HepG2 (cell line): ENCODE results near the gene PGK2.

Experiments
- CHCHD3 ChIP-seq: sonication (generic); formaldehyde crosslinking; IDR thresholded peaks from 2 replicates; pipeline ENCODE4 v1.8.0; 2022; ENCODE audit warnings: mild to moderate bottlenecking, missing genetic modification reagents, moderate library complexity
- JUND ChIP-seq: sonication (generic); formaldehyde crosslinking; IDR thresholded peaks from 2 replicates; pipeline ENCODE4 v1.8.0; 2022; ENCODE audit warnings: mild to moderate bottlenecking, missing genetic modification reagents
- PHF8 ChIP-seq: sonication (generic); formaldehyde crosslinking; IDR thresholded peaks from 2 replicates; pipeline ENCODE4 v1.5.0; 2020; ENCODE audit warnings: missing genetic modification reagents
- POLR2A ChIP-seq, 2 experiments: IDR thresholded peaks; 2 replicates each; pipeline ENCODE4 v1.6.1; 2011; ENCODE audit warnings: low read depth in 2 of 2, low read length in 2 of 2, mild to moderate bottlenecking in 1 of 2, moderate library complexity in 1 of 2; ENCODE audit not compliant: insufficient read depth in 1 of 2
- SIN3A ChIP-seq: IDR thresholded peaks from 2 replicates; pipeline ENCODE4 v1.6.1; 2011; ENCODE audit warnings: low read depth, mild to moderate bottlenecking, control low read depth, low read length, borderline replicate concordance
- ZBTB37 ChIP-seq: sonication (generic); formaldehyde crosslinking; IDR thresholded peaks from 2 replicates; pipeline ENCODE4 v1.4.0; 2020; ENCODE audit warnings: mild to moderate bottlenecking, missing genetic modification reagents
- ZBTB4 ChIP-seq: sonication (generic); formaldehyde crosslinking; IDR thresholded peaks from 2 replicates; pipeline ENCODE4 v1.4.0; 2020; ENCODE audit warnings: missing genetic modification reagents, mild to moderate bottlenecking, borderline replicate concordance
- ZNF772 ChIP-seq: sonication (generic); formaldehyde crosslinking; IDR thresholded peaks from 2 replicates; pipeline ENCODE4 v1.5.0; 2020; ENCODE audit warnings: mild to moderate bottlenecking, missing genetic modification reagents
- TF ChIP-seq, protein P1 (sequence below): sonication (generic); formaldehyde crosslinking; IDR thresholded peaks from 2 replicates; pipeline ENCODE4 v1.4.0; 2020; ENCODE audit warnings: missing genetic modification reagents
- TF ChIP-seq, protein P2 (sequence below): sonication (generic); formaldehyde crosslinking; IDR thresholded peaks from 2 replicates; pipeline ENCODE4 v1.8.1; 2023; ENCODE audit warnings: mild to moderate bottlenecking, moderate library complexity, missing genetic modification reagents
- TF ChIP-seq, protein P3 (sequence below): sonication (generic); formaldehyde crosslinking; IDR thresholded peaks from 2 replicates; pipeline ENCODE4 v1.5.1; 2020; ENCODE audit warnings: missing genetic modification reagents, mild to moderate bottlenecking, borderline replicate concordance
- TF ChIP-seq, protein P4 (sequence below): sonication (generic); formaldehyde crosslinking; IDR thresholded peaks from 2 replicates; pipeline ENCODE4 v1.5.0; 2020; ENCODE audit warnings: mild to moderate bottlenecking, missing genetic modification reagents, moderate library complexity

- TF ChIP-seq JUND (CRISPR knock-in tag) = no peak
- TF ChIP-seq CHCHD3 (CRISPR knock-in tag) = no peak
- TF ChIP-seq ZNF772 (CRISPR knock-in tag) = no peak
- TF ChIP-seq, protein P1, sequence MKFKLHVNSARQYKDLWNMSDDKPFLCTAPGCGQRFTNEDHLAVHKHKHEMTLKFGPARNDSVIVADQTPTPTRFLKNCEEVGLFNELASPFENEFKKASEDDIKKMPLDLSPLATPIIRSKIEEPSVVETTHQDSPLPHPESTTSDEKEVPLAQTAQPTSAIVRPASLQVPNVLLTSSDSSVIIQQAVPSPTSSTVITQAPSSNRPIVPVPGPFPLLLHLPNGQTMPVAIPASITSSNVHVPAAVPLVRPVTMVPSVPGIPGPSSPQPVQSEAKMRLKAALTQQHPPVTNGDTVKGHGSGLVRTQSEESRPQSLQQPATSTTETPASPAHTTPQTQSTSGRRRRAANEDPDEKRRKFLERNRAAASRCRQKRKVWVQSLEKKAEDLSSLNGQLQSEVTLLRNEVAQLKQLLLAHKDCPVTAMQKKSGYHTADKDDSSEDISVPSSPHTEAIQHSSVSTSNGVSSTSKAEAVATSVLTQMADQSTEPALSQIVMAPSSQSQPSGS (CRISPR knock-in tag) = no peak
- TF ChIP-seq PHF8 = no peak
- no peak for TF ChIP-seq ZBTB37 (CRISPR knock-in tag)
- no peak for TF ChIP-seq SIN3A
- no peak for TF ChIP-seq ZBTB4 (CRISPR knock-in tag)
- TF ChIP-seq, protein P2, sequence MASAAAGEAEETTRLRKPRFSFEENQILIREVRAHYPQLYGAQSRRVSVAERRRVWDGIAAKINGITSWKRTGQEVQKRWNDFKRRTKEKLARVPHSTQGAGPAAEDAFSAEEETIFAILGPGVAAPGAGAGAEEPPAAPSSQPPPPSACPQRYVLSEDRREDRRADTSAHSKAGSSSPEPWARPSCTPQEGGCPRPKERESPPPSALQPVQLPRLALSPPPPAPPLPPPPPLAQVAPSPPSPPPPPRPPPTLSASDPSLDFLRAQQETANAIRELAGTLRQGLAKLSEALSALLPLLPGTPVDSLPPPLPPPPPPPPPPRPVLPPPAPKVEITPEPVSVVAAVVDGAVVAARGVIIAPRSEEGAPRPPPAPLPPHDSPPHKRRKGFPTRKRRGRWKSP = no peak
- TF ChIP-seq, protein P3, sequence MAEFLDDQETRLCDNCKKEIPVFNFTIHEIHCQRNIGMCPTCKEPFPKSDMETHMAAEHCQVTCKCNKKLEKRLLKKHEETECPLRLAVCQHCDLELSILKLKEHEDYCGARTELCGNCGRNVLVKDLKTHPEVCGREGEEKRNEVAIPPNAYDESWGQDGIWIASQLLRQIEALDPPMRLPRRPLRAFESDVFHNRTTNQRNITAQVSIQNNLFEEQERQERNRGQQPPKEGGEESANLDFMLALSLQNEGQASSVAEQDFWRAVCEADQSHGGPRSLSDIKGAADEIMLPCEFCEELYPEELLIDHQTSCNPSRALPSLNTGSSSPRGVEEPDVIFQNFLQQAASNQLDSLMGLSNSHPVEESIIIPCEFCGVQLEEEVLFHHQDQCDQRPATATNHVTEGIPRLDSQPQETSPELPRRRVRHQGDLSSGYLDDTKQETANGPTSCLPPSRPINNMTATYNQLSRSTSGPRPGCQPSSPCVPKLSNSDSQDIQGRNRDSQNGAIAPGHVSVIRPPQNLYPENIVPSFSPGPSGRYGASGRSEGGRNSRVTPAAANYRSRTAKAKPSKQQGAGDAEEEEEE (CRISPR knock-in tag) = no peak
- TF ChIP-seq, protein P4, sequence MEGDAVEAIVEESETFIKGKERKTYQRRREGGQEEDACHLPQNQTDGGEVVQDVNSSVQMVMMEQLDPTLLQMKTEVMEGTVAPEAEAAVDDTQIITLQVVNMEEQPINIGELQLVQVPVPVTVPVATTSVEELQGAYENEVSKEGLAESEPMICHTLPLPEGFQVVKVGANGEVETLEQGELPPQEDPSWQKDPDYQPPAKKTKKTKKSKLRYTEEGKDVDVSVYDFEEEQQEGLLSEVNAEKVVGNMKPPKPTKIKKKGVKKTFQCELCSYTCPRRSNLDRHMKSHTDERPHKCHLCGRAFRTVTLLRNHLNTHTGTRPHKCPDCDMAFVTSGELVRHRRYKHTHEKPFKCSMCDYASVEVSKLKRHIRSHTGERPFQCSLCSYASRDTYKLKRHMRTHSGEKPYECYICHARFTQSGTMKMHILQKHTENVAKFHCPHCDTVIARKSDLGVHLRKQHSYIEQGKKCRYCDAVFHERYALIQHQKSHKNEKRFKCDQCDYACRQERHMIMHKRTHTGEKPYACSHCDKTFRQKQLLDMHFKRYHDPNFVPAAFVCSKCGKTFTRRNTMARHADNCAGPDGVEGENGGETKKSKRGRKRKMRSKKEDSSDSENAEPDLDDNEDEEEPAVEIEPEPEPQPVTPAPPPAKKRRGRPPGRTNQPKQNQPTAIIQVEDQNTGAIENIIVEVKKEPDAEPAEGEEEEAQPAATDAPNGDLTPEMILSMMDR (CRISPR knock-in tag) = no peak
- TF ChIP-seq POLR2A (IDR thresholded peaks at IDR 0.05; ENCODE audit: insufficient read depth in 1 of 2, low read depth in 2 of 2, low read length in 2 of 2) = no peak
These were observed 22.4 kb downstream of the PGK2 start for GRCh38 chr6:49764571-49765236.
